ENCODE measurements around the gene UMODL1. TPM values are rescaled to one million over a fixed set of nuclear protein-coding genes. Genes with fewer than 3 reads are reported as not detected.

Gene UMODL1
- total RNA-seq, 6 experiments from 2014 or later = 0.06 to 1.2 (median 0.75) TPM; not detected in 2

DNA sequence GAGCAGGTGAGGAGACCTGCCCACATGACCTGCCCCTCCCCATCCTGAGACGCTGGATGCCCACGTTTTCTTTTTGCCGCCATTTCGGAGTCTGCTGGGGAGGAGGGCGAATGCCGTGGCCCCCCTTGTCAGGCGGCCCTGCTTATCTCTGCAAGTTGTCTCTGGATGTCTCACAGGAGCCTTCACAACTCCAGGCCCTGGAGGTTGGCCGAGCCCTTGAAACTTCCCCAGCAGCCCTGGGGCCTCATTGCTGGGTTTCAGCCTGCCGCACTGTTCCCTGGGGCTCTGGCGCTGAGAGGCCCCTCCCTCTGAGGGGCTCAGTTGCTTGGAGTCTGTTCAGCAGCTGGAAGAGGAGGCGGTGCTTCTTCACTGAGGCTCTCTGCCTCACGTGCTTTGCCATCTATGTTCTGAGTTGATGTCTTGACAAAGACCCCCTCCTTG lies 31.2 kb upstream of the UMODL1 start:
- no peak for ATAC-seq

DNA sequence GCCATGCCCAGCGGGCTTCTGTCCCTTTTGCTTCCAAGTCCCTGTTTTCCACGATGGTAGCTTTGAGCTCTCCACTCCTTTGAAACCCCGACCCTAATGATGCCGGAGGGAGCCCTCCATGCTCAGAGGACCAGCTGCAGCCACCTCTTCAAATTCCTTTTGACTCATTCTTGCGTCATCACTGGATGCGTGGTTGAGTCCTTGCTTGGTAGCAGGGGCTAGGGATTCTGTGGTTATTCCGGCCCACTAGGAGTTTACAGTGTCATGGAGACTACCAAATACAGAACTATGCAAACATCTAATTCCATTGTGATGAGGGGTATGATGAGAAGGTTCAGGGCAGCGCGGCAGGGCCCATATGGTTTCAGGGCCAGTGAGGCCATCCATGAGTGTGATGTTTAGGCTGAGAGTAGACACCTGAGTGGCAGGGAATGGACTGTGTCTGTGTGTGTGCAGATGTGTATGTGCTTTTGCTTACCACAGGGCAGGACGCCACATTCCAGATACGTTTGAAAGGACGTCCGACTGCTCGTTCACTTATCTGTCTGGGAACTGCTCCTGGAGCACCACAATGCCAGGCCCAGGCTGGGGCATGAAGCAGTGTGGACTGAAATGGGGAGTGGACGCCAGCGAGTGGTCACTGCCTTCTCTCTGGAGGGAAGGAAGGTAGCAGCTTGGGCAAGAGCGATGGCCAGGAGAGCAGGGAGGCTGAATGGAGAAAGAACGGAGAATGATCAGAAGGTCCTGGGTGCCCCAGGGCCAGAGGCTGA lies 30.5 kb upstream of the UMODL1 start:
- Histone ChIP-seq H3K36me3 (no peaks in the 10 kb centered on the region), H3K4me1 (peaks cover 0 to 27% (median 12%) of the 10 kb centered on the region in 4 donors), H3K27me3 (no peaks in the 10 kb centered on the region), H3K27ac (peak overlapping the region in 1 of 3 donors; percentile 29), H3K4me3 (no peak overlapping the region), H3K9me3 (no peaks in the 10 kb centered on the region)
- intact Hi-C loops (cut with DNase I) = no loop called here
- ATAC-seq (peak in 1 of 4 donors; percentile 6), DNase-seq (no peak)
- WGBS (ENCODE audit: insufficient coverage, low coverage, low lambda C conversion rate, missing lambda C conversion rate) = 66% methylated on average over 12 of the region's 18 CpGs
- TF ChIP-seq, protein P1, sequence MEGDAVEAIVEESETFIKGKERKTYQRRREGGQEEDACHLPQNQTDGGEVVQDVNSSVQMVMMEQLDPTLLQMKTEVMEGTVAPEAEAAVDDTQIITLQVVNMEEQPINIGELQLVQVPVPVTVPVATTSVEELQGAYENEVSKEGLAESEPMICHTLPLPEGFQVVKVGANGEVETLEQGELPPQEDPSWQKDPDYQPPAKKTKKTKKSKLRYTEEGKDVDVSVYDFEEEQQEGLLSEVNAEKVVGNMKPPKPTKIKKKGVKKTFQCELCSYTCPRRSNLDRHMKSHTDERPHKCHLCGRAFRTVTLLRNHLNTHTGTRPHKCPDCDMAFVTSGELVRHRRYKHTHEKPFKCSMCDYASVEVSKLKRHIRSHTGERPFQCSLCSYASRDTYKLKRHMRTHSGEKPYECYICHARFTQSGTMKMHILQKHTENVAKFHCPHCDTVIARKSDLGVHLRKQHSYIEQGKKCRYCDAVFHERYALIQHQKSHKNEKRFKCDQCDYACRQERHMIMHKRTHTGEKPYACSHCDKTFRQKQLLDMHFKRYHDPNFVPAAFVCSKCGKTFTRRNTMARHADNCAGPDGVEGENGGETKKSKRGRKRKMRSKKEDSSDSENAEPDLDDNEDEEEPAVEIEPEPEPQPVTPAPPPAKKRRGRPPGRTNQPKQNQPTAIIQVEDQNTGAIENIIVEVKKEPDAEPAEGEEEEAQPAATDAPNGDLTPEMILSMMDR (IDR thresholded peaks at IDR 0.05) = no peak
- TF ChIP-seq POLR2A (IDR thresholded peaks at IDR 0.05) = no peak

More for the DNA sequence above, 31.2 kb upstream of the UMODL1 start:
- Histone ChIP-seq H3K36me3 (no peaks in the 10 kb centered on the region), H3K27me3 (no peaks in the 10 kb centered on the region), H3K4me1 (peaks cover 0 to 27% (median 12%) of the 10 kb centered on the region in 4 donors), H3K9me3 (no peaks in the 10 kb centered on the region), H3K27ac (peak overlapping the region; percentile 2 to 81 (median 29)), H3K4me3 (no peak overlapping the region)
- no peak for DNase-seq
- TF ChIP-seq POLR2A (IDR thresholded peaks at IDR 0.05) = no peak
- TF ChIP-seq, protein P1 (IDR thresholded peaks at IDR 0.05) = no peak
- intact Hi-C loops (cut with DNase I) = no loop called here
- no CpG with 5 or more reads among the region's 12 CpGs for WGBS (ENCODE audit: insufficient coverage, low coverage, low lambda C conversion rate, missing lambda C conversion rate)

DNA sequence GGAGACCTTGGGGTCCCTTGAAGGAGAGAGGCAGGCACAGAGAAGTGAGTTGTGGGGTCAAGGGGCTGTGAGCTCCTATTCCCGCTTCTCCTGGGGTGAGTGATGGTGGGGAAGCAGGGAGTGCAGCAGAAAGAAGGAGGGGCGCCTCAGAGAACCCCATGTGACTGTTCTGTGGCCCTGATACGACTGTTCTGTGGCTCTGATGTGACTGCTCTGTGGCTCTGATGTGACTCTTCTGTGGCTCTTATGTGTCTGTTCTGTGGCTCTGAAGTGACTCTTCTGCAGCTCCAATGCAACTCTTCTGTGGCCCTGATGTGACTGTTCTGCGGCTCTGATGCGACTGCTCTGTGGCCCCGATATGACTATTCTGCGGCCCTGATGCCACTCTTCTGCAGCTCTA lies 29.9 kb upstream of the UMODL1 start:
- Histone ChIP-seq H3K4me3 (no peak overlapping the region), H3K27ac (no peak overlapping the region), H3K36me3 (no peaks in the 10 kb centered on the region), H3K9me3 (no peaks in the 10 kb centered on the region), H3K4me1 (peaks cover 0 to 27% (median 12%) of the 10 kb centered on the region in 4 donors), H3K27me3 (no peaks in the 10 kb centered on the region)
- 89% methylated on average over 3 of the region's 7 CpGs for whole genome bisulfite sequencing (ENCODE audit: insufficient coverage, low coverage, low lambda C conversion rate, missing lambda C conversion rate)
- TF ChIP-seq, protein P1 (IDR thresholded peaks at IDR 0.05) = no peak
- intact Hi-C loops (cut with DNase I) = no loop called here
- ATAC-seq (no peak), DNase-seq (no peak)

DNA sequence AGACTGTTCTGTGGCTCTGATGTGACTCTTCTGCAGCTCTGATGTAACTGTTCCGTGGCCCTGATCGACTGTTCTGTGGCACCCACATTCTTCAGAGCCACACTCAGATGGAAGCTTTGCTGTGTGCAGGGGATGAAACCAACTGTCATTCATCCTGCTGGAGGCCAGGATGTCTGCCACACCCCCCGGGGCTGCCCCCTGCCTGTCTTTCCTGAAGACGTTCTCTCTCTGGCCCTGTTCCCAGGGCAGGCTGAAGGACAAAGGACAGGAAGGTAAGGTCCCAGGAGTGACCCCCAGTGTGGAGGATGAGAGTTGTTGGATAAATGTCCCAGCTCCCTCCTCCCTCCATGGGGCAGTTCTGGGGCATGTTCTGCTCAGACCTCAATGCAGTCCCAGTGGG lies 29.4 kb upstream of the UMODL1 start:
- WGBS (ENCODE audit: insufficient coverage, low coverage, low lambda C conversion rate, missing lambda C conversion rate) = no CpG with 5 or more reads among the region's 4 CpGs
- Histone ChIP-seq H3K27me3 (no peaks in the 10 kb centered on the region), H3K4me1 (peaks cover 0 to 27% (median 12%) of the 10 kb centered on the region in 4 donors), H3K9me3 (no peaks in the 10 kb centered on the region), H3K4me3 (no peak overlapping the region), H3K27ac (no peak overlapping the region), H3K36me3 (no peaks in the 10 kb centered on the region)
- TF ChIP-seq, protein P1 (IDR thresholded peaks at IDR 0.05) = no peak
- no peak for TF ChIP-seq POLR2A (IDR thresholded peaks at IDR 0.05)
- DNase-seq = no peak
- no peak for ATAC-seq
- intact Hi-C loops (cut with DNase I) = no loop called here
